Measurements from ENCODE around the gene PRXL2B. TPM values are rescaled to one million over a fixed set of nuclear protein-coding genes. Genes with fewer than 3 reads are reported as not detected.

The PRXL2B gene
- polyA plus RNA-seq, 1 experiment, result 10.2 TPM

- CTCF ChIA-PET, result no interaction called here
- Histone ChIP-seq H3K4me3 (ENCODE audit: low read depth, low read length) (no peak overlapping the region), H3K27ac (ENCODE audit: low read depth, low read length) (no peak overlapping the region), H3K9me3 (ENCODE audit: control insufficient read depth, insufficient read depth, low read length) (peaks cover 29% of the 10 kb centered on the region), H3K27me3 (ENCODE audit: control insufficient read depth, insufficient read depth, low read length) (peaks cover 7% of the 10 kb centered on the region)
- no peak for DNase-seq (ENCODE audit: low read depth, low spot score)
- POLR2A ChIA-PET, result no interaction called here
- TF ChIP-seq, protein P1, sequence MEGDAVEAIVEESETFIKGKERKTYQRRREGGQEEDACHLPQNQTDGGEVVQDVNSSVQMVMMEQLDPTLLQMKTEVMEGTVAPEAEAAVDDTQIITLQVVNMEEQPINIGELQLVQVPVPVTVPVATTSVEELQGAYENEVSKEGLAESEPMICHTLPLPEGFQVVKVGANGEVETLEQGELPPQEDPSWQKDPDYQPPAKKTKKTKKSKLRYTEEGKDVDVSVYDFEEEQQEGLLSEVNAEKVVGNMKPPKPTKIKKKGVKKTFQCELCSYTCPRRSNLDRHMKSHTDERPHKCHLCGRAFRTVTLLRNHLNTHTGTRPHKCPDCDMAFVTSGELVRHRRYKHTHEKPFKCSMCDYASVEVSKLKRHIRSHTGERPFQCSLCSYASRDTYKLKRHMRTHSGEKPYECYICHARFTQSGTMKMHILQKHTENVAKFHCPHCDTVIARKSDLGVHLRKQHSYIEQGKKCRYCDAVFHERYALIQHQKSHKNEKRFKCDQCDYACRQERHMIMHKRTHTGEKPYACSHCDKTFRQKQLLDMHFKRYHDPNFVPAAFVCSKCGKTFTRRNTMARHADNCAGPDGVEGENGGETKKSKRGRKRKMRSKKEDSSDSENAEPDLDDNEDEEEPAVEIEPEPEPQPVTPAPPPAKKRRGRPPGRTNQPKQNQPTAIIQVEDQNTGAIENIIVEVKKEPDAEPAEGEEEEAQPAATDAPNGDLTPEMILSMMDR (IDR thresholded peaks at IDR 0.05; ENCODE audit: low read depth, low read length), result no peak
Observed at GRCh38 chr1:2635361-2636010, 48.9 kb downstream of the PRXL2B start.

DNA sequence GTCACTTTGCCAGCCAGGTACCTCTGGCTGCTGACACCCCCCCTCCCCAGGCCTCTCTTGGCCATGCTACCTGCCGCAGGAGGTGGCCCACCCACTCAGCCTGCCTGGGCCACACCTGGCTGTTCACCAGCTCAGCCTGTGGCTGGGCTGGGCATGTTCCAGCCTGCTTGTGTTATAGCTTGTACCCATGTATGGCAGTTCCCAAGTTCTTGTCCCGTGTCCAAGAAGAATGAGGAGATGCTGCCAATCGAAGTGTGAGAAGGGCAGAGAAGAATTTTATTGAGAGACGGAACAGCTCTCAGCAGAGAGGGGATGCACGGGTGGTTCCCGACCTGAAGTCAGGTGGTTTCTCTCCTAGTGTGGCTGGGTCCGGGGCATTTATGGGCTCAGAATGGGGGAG is 50.2 kb downstream of the PRXL2B start:
- Histone ChIP-seq H3K27ac (ENCODE audit: low read depth, low read length) (no peak overlapping the region), H3K9me3 (ENCODE audit: control insufficient read depth, insufficient read depth, low read length) (peaks cover 21% of the 10 kb centered on the region), H3K4me3 (ENCODE audit: low read depth, low read length) (no peak overlapping the region), H3K27me3 (ENCODE audit: control insufficient read depth, insufficient read depth, low read length) (peaks cover 7% of the 10 kb centered on the region)
- TF ChIP-seq, protein P1 (IDR thresholded peaks at IDR 0.05; ENCODE audit: low read depth, low read length), result no peak
- ChIA-PET POLR2A (no interaction called here), CTCF (no interaction called here)
- DNase-seq (ENCODE audit: low read depth, low spot score), result no peak

DNA sequence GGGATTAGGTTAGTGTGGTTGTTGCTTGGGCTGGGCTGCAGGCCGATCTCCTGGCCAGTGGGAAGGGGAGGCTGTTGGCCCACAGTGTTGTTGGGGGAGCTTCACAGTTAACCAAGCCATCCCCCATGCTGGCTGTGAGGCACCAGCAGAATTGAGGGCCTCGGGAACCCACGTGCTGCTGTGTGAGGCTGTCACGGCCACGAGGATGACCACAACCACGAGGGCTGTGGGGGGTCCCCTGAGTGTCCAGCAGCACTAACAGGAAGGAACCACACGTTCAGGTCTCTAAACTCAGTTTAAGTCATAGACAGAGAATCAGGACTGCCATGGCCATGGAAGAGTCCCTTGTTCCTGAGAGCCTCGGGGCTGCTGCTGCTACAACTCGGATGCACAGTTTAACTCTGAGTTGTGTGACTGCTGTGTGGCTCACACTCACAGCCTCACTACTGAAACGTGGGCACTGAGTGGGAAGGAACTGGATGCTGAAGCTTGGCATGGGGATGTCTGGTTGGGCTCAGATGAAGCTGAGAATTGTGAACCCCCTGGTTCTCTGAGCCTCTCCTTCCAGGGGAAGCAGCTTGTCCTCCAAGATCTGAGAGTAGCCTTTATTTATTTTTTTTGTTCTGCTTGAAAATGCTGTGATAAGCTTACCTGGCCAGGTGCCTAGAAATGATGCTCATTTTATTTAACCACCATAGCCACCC is 51.0 kb downstream of the PRXL2B start:
- POLR2A ChIA-PET, result no interaction called here
- CTCF ChIA-PET, result no interaction called here

DNA sequence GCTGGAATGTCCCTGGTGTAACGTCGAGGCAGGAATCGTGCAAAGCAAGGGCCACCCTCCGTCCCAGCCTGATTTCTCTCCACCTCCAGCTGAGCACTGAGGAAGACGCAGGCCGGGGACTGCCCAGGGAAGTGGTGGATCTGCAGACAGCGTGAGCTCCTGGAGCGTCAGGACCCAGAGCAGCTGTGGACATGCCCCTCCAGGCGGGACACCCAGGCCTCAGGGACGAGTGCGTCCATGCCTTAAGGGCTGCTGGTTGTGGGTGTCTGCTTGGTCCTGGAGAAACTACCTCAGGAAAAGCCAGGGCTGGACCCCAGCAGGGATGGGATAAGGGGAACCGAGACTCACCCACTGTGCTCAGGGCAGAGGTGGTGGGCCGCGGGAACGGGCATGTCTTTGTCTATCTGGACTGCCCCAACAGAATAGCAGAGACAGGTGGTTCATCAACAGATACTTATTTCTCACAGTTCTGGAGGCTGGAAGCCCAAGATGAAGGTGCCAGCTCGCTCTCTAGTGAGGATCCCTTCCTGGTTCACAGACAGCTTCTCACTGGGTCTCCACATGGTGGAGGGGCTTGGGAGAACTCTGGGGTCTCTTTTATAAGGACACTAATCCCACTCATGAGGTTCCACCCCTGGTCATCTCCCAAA is 52.0 kb downstream of the PRXL2B start:
- H3K27ac ChIP-seq (ENCODE audit: low read depth, low read length), result no peak overlapping the region
- peaks cover 5% of the 10 kb centered on the region for H3K27me3 ChIP-seq (ENCODE audit: control insufficient read depth, insufficient read depth, low read length)
- ChIA-PET CTCF (no interaction called here), POLR2A (no interaction called here)
- TF ChIP-seq, protein P1 (IDR thresholded peaks at IDR 0.05; ENCODE audit: low read depth, low read length), result no peak
- H3K4me3 ChIP-seq (ENCODE audit: low read depth, low read length), result no peak overlapping the region
- no peak for DNase-seq (ENCODE audit: low read depth, low spot score)
- peaks cover 21% of the 10 kb centered on the region for H3K9me3 ChIP-seq (ENCODE audit: control insufficient read depth, insufficient read depth, low read length)

More for the DNA sequence above, 51.0 kb downstream of the PRXL2B start:
- peaks cover 7% of the 10 kb centered on the region for H3K27me3 ChIP-seq (ENCODE audit: control insufficient read depth, insufficient read depth, low read length)
- TF ChIP-seq, protein P1 (IDR thresholded peaks at IDR 0.05; ENCODE audit: low read depth, low read length), result no peak
- no peak overlapping the region for H3K27ac ChIP-seq (ENCODE audit: low read depth, low read length)
- DNase-seq (ENCODE audit: low read depth, low spot score), result no peak
- no peak overlapping the region for H3K4me3 ChIP-seq (ENCODE audit: low read depth, low read length)
- peaks cover 21% of the 10 kb centered on the region for H3K9me3 ChIP-seq (ENCODE audit: control insufficient read depth, insufficient read depth, low read length)

GRCh38 chr1:2639203-2639602 is 52.6 kb downstream of the PRXL2B start:
- TF ChIP-seq, protein P1 (IDR thresholded peaks at IDR 0.05; ENCODE audit: low read depth, low read length), result no peak
- no peak overlapping the region for H3K4me3 ChIP-seq (ENCODE audit: low read depth, low read length)
- POLR2A ChIA-PET, result no interaction called here
- H3K9me3 ChIP-seq (ENCODE audit: control insufficient read depth, insufficient read depth, low read length), result peaks cover 21% of the 10 kb centered on the region
- H3K27me3 ChIP-seq (ENCODE audit: control insufficient read depth, insufficient read depth, low read length), result peaks cover 1% of the 10 kb centered on the region
- no peak overlapping the region for H3K27ac ChIP-seq (ENCODE audit: low read depth, low read length)
- CTCF ChIA-PET, result no interaction called here
- DNase-seq (ENCODE audit: low read depth, low spot score), result no peak

Data from AG04450 (cell line).